ENCODE results near the gene ACBD4.

Gene ACBD4

GRCh38 chr17:45125509-45125908 is 10.0 kb upstream of the ACBD4 start:
- POLR2A ChIA-PET = interaction anchor here (3.1 kb wide), 1 partner anchor 23 kb away, joined by 12 read pairs; the partner anchor contains the start of gene HEXIM1

DNA sequence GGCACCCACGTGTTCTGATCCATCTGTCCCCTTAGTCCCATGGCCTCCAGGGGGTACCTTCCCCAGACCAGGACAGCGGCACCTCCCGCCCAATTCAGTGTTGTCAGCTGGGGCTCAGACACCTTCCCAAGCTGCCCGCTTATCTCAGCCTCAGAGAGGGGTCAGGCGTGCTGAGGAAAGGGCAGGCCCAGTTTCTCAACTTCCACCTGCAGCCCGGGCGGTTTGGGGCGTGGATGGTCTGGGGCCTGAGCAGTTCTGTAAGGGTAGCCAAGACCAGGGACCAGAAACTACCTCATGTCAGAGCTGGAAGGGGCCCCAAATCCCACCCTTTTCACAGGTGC is 8.3 kb upstream of the ACBD4 start:
- Histone ChIP-seq H3K9me3 (ENCODE audit: control insufficient read depth, insufficient read depth, low read depth, low read length) (no peaks in the 10 kb centered on the region), H3K4me1 (ENCODE audit: control insufficient read depth, insufficient read depth, low read length) (peaks cover 7% of the 10 kb centered on the region), H3K4me3 (ENCODE audit: low read depth, low read length) (no peak overlapping the region), H3K27ac (ENCODE audit: extremely low read depth, low read depth, low read length) (peak overlapping the region; percentile 12; the same call in 1 of the 2 replicates), H3K36me3 (ENCODE audit: control insufficient read depth in 2 of 2, insufficient read depth in 1 of 2, low read length in 2 of 2) (0 out of 3 replicates have a peak, but pooled peaks cover 0 to 4% of the 10 kb centered on the region in 2 experiments)
- POLR2A ChIA-PET = interaction anchor here (0.9 to 1.6 kb wide), 2 partner anchors 15 to 66 kb away, joined by 4 read pairs; partner anchors contain the start of gene NMT1
- CTCF ChIA-PET = interaction anchor here (0.7 to 6.2 kb wide), 6 partner anchors 8 to 207 kb away, joined by 3 to 36 read pairs (median 8); partner anchors contain the start of gene ACBD4
- no peak for TF ChIP-seq ZNF335 (tag by site-specific recombination; conservative IDR thresholded peaks at IDR 0.05)
- TF ChIP-seq ZNF768 (tag by site-specific recombination; IDR thresholded peaks at IDR 0.05) = no peak
- TF ChIP-seq ZNF132 (tag by site-specific recombination; IDR thresholded peaks at IDR 0.05; ENCODE audit: borderline replicate concordance) = no peak
- TF ChIP-seq ZNF214 (tag by site-specific recombination; IDR thresholded peaks at IDR 0.05; ENCODE audit: borderline replicate concordance) = no peak
- TF ChIP-seq ZNF791 (tag by site-specific recombination; IDR thresholded peaks at IDR 0.05) = no peak
- TF ChIP-seq ZEB2 (tag by site-specific recombination; IDR thresholded peaks at IDR 0.05) = no peak
- TF ChIP-seq, protein P1, sequence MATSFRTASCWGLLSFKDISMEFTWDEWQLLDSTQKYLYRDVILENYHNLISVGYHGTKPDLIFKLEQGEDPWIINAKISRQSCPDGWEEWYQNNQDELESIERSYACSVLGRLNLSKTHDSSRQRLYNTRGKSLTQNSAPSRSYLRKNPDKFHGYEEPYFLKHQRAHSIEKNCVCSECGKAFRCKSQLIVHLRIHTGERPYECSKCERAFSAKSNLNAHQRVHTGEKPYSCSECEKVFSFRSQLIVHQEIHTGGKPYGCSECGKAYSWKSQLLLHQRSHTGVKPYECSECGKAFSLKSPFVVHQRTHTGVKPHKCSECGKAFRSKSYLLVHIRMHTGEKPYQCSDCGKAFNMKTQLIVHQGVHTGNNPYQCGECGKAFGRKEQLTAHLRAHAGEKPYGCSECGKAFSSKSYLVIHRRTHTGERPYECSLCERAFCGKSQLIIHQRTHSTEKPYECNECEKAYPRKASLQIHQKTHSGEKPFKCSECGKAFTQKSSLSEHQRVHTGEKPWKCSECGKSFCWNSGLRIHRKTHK (tag by site-specific recombination; IDR thresholded peaks at IDR 0.05) = no peak
- TF ChIP-seq ZNF548 (tag by site-specific recombination; IDR thresholded peaks at IDR 0.05) = no peak
- no peak for TF ChIP-seq ZNF837 (tag by site-specific recombination; IDR thresholded peaks at IDR 0.05)
- TF ChIP-seq KLF9 (tag by site-specific recombination; IDR thresholded peaks at IDR 0.05; ENCODE audit: low read depth) = no peak
- TF ChIP-seq ZNF174 (tag by site-specific recombination; IDR thresholded peaks at IDR 0.05) = no peak

More at GRCh38 chr17:45125509-45125908, 10.0 kb upstream of the ACBD4 start:
- H3K9me3 ChIP-seq (ENCODE audit: control insufficient read depth, insufficient read depth, low read depth, low read length) = no peaks in the 10 kb centered on the region
- peak; percentile 84; the same call in 1 of the 2 replicates for TF ChIP-seq ZNF280D (tag by site-specific recombination; IDR thresholded peaks at IDR 0.05)
- TF ChIP-seq ZNF146 (tag by site-specific recombination; IDR thresholded peaks at IDR 0.05) = peak; percentile 100
- TF ChIP-seq, protein P2, sequence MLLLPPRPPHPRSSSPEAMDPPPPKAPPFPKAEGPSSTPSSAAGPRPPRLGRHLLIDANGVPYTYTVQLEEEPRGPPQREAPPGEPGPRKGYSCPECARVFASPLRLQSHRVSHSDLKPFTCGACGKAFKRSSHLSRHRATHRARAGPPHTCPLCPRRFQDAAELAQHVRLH (tag by site-specific recombination; IDR thresholded peaks at IDR 0.05) = peak; percentile 62; the same call in 1 of the 2 replicates
- TF ChIP-seq, protein P3, sequence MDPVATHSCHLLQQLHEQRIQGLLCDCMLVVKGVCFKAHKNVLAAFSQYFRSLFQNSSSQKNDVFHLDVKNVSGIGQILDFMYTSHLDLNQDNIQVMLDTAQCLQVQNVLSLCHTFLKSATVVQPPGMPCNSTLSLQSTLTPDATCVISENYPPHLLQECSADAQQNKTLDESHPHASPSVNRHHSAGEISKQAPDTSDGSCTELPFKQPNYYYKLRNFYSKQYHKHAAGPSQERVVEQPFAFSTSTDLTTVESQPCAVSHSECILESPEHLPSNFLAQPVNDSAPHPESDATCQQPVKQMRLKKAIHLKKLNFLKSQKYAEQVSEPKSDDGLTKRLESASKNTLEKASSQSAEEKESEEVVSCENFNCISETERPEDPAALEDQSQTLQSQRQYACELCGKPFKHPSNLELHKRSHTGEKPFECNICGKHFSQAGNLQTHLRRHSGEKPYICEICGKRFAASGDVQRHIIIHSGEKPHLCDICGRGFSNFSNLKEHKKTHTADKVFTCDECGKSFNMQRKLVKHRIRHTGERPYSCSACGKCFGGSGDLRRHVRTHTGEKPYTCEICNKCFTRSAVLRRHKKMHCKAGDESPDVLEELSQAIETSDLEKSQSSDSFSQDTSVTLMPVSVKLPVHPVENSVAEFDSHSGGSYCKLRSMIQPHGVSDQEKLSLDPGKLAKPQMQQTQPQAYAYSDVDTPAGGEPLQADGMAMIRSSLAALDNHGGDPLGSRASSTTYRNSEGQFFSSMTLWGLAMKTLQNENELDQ (tag by site-specific recombination; IDR thresholded peaks at IDR 0.05; ENCODE audit: low read depth) = no peak
- TF ChIP-seq ZSCAN5A (tag by site-specific recombination; IDR thresholded peaks at IDR 0.05) = no peak
- no peak overlapping the region for H3K27ac ChIP-seq (ENCODE audit: extremely low read depth, low read depth, low read length)
- peaks cover 7% of the 10 kb centered on the region for H3K4me1 ChIP-seq (ENCODE audit: control insufficient read depth, insufficient read depth, low read length)
- CTCF ChIA-PET = interaction anchor here (0.6 to 4.3 kb wide), 5 partner anchors 10 to 599 kb away, joined by 4 to 36 read pairs (median 6); partner anchors contain the start of gene ACBD4
- H3K4me3 ChIP-seq (ENCODE audit: low read depth, low read length) = no peak overlapping the region
- peaks cover under 1 to 4% of the 10 kb centered on the region in 2 experiments; a peak in 1 of 3 replicates for H3K36me3 ChIP-seq (ENCODE audit: control insufficient read depth in 2 of 2, insufficient read depth in 1 of 2, low read length in 2 of 2)

Measured in HEK293 (cell line).